GM21528 (cell line): ENCODE measurements around the gene DNAJC6.

Experiments used
- ATAC-seq: cut with Tn5 transposase; IDR thresholded peaks from one replicate; pipeline ENCODE4 v1.9.1; 2021; ENCODE audit warnings: mild to moderate bottlenecking, moderate library complexity; ENCODE audit not compliant: unreplicated experiment, low FRiP score

The DNAJC6 gene

GRCh38 chr1:65398083-65398482, 88.7 kb downstream of the DNAJC6 start:
- no peak for ATAC-seq

GRCh38 chr1:65399003-65399402, 89.7 kb downstream of the DNAJC6 start:
- ATAC-seq, result no peak

GRCh38 chr1:65401612-65402011, 92.3 kb downstream of the DNAJC6 start:
- ATAC-seq, result no peak

DNA sequence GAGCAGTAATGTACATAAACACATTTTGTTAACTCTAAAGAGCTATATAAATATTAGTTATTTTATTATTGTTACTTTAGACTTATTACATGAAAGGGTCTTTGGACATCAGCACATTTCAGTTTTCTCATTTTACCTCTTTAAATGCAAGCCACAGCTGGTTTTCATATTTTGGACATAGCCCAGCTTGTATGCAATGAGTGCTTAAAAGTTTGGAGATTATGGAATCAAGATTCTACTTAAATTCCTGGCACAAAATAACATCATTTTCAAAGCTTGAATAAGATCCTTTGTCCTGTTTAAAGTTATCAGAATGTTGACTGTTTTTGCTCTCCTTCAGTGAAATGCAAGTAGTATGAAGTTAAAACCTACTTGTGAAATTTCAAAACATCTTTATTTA, 95.6 kb downstream of the DNAJC6 start:
- no peak for ATAC-seq

DNA sequence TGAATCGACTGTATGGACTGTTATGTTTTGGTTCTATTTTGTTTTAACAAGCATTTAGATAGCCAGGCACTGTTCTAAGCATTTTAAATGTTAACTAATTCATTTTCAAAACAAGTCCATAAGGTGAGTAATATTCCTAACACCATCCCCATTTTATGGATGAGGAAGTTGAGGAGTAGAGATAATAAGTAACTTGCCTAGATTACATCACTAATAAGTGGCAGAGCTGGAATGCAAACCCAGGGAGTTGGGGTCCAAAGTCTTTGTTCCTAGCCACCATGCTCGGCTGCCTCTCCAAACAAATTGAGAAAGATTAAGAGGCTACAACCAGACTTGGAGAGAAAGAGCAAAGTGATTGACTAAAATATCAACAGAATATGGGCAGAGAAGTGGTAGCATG, 98.5 kb downstream of the DNAJC6 start:
- ATAC-seq, result no peak

- ATAC-seq, result no peak
Observed at GRCh38 chr1:65409314-65409713, 100.0 kb downstream of the DNAJC6 start.

DNA sequence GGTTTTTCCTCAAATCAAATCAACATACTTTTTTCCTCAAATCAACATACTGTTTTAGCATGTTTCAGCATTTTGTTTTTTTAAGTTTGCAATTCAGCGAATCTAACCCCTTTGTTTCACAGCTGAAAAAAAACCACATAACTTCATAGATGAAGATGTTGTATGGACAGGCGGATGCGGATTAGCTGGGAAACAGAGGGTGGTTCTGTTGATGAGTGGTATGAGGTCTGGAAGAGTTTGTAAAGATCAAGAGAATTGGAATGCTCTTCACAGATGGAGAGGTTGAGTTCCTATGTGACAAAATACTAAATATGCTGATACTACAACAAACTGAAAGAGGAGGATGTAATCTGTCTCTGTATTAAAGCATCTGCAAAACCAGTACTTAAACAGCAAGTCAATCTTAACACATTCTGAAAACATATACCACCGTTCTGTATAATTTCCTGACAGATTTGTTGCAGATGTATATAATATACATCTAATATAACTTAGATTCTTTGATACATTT, 100.5 kb downstream of the DNAJC6 start:
- no peak for ATAC-seq

DNA sequence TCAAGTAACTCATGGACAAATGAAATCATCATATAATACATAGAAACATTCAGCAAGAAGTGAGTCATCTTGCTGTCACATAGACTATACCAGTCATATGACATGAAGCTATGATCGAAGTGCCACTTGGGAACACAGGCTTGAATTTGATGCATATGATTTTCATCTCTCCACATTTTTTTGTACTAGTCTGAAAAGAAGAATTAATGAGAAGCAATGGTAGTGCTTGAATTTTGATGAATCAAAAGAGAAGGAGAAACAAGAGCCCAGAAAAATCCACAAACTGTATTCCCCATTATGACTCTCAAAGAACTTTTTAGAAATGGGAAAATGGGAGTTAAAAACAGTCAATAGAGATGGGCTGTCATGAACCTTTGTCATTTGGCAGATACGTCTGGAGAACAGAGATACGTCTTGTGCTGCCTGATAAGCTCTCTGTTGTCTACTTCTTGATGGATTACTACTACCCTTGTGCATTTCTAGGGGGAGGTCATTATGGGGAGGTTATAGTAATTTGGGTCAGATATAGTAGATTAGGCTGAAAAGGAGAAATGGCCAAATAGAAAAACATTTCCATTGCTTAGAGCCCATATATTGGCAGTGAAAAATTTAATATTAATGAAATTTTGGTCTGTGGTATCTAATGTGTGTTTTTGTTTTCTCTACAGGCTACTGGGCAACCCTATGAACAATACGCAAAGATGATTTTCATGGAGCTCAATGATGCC, 103.1 kb downstream of the DNAJC6 start:
- ATAC-seq, result no peak

DNA sequence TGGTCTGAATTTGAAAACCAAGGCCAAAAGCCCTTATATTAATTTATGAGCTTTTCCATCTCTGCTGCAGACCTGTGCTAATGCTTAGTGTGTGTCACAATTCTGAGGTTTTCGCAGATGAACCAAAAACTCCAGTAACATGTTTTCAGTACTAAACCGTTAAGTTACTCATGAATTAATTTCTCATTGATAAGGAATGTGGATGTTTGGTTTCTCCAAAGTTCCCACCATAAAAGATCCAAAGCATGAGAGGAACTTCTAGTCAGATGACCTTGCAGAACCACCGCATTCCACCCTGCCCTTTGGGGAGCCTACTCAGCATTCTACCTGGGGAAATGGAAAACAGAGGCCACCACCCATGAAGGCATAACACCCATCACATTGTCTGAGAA, 103.6 kb downstream of the DNAJC6 start:
- no peak for ATAC-seq

- ATAC-seq, result no peak
Observed at GRCh38 chr1:65414538-65414937, 105.2 kb downstream of the DNAJC6 start.

DNA sequence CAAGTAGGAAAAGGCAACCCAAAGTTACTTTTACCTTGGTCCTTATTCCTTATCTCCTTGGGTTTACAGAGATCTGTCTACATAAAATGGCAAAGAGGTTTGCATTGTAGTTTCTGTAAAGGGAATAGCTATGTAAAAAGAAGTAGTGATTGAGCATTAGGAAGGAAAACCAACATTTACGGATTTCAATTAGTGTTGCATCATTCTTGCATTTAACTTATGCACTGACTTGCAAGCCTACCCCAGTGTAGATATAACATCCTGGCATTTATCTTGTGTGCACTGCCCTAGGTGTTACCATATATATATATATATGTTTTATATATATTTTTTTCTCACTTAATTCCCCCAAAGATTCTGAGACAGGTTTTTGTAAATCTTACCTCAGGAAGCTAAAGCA, 107.4 kb downstream of the DNAJC6 start:
- no peak for ATAC-seq

DNA sequence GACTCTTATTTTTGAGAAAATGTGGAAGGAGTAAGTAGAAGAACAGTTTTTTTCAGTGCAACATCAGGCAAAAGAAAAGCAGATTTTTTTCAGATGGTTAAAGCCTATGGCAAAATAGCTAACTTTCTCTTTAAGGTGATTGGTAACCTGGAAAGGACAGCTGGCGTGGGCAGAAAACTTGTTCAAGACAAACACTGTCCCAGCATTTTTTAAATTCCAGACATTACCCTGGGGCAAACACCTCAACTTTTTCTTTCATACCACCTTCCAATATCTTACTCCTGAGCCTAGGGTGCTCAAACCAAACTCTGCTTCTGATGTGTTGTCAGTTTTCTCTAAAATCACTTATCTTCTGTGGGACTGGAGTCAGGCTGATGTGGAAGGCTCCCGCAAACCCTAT, 108.4 kb downstream of the DNAJC6 start:
- ATAC-seq, result no peak

GRCh38 chr1:65418522-65419185, 109.3 kb downstream of the DNAJC6 start:
- ATAC-seq, result no peak

GRCh38 chr1:65419681-65420589, 110.6 kb downstream of the DNAJC6 start:
- ATAC-seq, result peak; percentile 94

DNA sequence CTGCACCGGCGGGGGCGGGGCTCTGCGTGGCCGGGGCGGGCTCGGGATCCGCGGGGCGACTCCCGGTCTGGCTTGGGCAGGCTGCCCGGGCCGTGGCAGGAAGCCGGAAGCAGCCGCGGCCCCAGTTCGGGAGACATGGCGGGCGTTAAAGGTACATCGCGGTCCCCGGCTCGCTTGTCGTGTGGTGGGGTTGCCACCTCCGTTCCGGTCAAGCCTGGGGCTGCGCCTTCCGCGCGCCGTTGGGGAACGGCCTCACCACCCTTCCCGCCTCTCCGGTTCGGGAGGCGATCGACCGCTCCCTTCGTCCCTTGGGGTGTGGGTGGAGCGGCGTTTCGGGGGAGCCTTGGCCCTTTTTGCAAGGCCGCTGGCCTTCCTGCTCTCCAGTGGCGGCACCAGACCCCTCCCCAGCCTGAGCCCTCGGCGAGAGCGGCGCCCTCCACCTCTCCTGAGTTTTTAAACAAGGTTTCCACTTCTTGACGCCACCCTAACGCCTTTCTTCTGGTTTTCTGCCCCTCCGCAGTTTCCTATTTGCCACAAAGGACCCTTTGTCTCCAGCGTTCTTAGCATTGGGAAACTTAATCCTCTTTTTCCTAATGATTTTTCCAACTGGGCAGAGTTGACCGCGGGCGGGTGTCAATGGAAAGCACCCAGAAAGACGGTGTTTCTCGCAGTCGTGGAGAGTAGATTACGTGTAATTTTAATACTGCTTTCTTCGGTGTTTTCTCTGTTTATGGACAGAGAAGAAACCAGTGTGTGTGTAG, 111.4 kb downstream of the DNAJC6 start, which contains the start of the genes LEPR and LEPROT:
TSS of gene LEPR (plus strand) at position 79 of the 761 bp plus-strand sequence. CDS start 144,898 bp downstream, outside the sequence.
TSS of gene LEPROT (plus strand) at position 79 of the 761 bp plus-strand sequence. CDS start at position 136, 57 bp downstream.
- peak; percentile 66 for ATAC-seq

GRCh38 chr1:65421351-65422025, 112.1 kb downstream of the DNAJC6 start:
- ATAC-seq, result no peak

DNA sequence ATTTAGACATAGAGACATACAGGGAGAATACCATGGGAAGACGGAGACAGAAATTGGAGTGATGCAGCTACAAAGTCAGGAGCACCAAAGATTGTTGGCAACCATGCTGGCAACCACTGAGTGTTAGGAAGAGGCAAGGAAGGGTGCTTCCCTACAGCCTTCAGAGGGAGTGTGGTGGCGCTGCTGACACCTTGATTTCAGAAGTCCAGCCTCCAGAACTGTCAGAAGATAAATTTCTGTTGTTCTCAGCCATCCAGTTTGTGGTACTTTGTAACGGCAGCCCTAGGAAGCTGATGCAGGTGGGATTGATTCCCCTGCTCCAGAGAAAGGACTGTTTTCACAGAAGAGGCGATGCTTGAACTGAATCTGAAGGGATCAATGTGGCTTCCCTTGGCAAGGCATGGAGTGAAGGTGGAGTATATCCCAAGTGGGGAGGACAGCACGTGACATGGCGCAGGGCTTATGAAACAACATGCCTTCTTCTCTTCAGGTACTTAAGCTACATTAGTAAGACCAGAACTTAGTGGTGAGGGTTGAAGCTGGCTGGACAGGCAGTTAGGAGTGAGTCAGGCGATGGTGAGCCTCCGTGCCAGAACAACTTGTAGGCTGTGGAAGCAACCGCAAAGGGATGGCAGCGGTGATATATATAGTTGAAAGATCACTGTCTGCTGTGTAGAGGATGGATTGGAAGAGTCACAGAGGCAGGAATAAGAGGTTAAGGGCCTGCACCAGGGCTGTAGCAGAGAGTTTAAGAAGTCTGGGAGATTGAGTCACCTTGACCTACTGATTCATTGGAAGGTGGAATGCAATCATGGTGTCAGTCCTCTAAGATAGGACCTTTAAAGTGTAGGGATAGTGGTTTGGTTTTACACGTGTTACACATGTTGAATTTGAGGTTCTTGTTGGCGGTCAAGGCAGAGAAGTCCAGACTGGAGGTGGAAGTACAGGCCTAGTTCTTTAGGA, 113.2 kb downstream of the DNAJC6 start:
- ATAC-seq, result no peak

DNA sequence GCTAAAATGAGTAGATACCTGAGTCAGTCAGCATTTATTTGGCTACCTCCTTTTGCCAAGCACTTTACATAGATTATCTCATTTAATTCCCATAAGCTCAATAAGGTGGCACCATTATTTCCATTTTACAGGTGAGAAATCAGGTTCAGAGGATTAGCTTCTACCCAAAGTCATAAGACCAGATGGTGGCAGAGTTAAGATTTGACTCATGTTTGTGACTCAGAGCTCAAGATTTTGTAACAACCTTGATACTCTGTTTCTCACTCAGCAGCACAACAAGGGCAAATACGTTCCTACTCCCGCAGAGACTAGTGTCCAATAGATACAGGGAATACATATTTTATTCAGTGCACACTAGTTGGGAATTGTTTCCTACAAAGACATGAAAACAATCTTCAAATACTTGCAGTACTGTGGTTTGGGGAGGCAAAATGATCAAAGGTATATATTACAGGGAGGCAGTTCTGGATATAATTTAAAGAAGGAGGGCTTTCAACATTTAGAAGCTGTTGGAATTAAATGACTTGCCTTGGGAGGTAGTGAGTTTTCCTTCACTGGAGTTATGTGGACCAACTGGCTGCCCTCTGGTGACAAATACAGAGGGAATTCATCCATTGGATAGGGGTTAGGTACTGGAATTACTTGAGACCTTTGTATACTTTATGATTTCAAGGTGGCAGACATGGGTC, 114.7 kb downstream of the DNAJC6 start:
- ATAC-seq, result no peak
